ENCODE measurements around the gene USP13.
"Not testable (repeated sequence)": the region's sequence is repeated elsewhere in the genome, so short reads cannot be mapped to it uniquely, and the experiment has no call there.

Gene USP13

GRCh38 chr3:179735321-179735720, 82.5 kb downstream of the USP13 start:
- DNase-seq, result no peak

DNA sequence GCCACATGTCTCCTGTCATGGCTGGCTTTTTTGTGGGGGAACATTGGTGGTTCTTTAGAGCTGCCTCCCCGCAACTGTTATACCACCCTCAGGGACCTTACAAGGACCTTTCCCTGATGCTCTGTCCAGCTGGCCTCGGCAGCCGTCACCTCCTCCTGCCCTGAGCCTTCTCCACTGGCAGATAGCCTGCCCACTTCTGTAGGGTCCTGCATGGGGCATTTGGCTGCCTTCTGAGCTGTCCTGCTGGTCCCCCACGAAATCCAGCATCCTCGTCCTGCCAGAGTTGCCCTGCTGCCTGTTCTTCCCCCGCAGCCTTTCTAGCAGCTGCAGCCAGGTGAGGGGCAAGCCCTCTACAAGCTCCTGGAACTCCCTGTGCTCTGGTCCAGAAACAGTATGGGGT, 86.2 kb downstream of the USP13 start:
- DNase-seq, result no peak

DNA sequence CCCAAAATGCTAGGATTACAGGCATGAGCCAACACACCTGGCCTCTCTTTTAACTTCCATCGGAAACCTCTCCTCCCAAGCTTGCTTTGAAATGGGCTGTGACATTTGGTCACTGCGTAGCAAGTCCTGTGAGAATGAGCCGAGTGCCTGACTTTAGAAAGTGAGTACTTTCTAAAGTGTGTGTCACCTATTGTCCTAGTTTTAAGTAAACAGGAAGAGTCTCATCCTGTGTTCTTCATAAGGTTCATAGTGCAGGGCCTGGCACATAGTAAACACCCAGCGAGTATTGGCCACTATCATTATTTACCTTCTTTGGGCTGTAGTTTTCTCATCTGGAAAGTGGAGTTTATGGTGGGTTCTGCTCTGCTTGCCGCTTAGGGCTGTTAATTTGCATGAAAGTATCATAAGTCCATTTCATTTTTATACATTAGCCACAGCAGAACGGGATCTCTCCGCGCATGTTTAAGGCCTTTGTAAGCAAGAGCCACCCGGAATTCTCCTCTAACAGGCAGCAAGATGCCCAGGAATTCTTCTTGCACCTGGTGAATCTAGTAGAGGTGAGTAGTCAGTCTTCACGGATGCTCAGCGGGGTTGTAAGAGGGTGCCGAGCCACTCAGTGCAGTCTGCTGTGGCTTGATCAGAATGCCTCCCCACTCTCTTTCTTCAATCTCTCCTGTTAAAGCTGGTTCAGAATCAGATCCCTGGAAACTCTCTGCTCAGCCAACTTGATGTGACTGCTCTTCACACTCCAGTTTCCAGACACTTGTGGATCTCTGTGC, 87.2 kb downstream of the USP13 start:
- no peak for DNase-seq

GRCh38 chr3:179743913-179744312, 91.1 kb downstream of the USP13 start:
- no peak for DNase-seq

DNA sequence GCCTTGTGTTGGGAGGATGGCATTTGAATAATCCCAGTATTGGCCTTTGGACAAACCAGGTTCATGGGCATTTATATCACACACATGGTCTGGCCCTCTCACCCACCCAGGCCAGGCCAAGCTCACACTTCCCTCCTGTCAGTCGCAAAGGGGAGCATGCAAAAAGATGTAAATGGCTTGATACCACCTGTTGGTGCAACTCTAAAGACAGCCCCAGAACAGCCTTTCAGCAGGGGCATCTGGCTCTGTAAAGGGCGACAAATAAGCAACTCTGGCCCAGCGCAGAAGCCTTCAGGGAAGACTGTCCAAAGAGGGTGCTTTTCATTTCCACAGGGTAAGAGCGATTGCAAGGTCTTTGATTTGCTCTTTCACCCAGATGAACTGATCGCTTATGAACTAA, 91.8 kb downstream of the USP13 start:
- DNase-seq, result no peak

DNA sequence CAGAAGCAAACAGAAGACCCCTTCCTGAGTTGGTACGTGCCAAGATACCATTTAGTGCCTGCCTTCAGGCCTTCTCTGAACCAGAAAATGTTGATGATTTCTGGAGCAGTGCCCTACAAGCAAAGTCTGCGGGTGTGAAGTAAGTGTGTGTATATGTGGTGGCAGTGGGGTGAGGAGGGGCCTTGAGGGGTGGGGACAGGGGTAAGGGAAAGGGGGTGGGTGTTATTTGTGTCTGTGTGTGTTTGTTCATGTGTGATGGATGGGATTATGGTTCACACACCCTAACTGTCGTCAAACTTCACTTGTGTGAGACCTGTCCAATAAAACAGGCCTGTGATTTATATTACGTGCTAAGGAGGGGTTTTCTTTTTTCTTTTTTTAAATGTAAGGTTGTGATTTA, 92.2 kb downstream of the USP13 start:
- DNase-seq, result no peak

GRCh38 chr3:179745716-179746115, 92.9 kb downstream of the USP13 start:
- no peak for DNase-seq

DNA sequence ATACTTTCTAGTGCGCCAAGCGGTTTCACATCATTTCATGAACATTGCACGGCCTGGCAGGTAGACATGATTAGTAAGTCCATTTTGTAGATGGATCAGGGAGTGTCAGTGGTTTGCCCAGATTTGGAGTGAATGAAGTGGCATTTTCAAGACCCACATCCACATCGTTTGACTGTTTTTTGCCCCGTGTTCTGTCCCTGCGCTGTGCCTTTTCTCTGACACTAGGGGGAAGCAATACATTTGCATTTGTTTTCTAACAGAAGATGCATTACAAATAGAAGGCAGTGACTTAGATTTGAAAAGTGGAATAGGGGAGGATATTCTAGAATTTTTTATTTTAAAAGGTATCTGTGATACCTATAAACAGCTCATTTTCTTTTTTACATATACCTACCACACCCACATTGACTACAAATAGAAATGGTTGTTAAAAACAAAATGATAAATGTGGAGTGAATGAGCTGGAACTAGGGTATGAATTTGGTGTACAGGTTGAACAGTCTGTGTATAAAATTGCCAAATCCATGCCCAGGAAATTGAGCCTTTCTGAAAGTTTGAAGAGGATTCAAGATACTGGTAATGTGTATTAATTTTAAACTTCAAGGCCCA, 98.0 kb downstream of the USP13 start:
- peak in 1 of 2 experiments; percentile 23 for DNase-seq

- DNase-seq, result no peak
Measured at GRCh38 chr3:179760944-179761343, 108.1 kb downstream of the USP13 start.

DNA sequence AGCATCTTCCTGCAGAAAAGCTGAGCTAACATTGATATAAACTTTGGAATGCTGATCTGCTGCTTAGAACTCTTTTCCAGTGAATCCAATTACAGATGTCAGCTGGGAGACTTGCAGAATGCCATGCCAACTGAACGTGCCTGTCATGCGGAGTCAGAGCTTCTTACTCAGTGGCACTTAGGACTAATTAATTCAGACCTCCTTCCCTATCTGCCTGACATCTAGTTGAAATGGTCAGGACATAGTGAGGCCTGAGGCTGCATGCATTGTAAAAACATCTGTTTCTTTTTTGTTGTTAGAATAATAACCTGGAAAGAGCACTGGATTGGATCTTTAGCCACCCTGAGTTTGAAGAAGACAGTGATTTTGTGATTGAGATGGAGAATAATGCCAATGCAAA, 112.6 kb downstream of the USP13 start:
- DNase-seq, result no peak

GRCh38 chr3:179766416-179767133, 113.7 kb downstream of the USP13 start:
- DNase-seq, result no peak

DNA sequence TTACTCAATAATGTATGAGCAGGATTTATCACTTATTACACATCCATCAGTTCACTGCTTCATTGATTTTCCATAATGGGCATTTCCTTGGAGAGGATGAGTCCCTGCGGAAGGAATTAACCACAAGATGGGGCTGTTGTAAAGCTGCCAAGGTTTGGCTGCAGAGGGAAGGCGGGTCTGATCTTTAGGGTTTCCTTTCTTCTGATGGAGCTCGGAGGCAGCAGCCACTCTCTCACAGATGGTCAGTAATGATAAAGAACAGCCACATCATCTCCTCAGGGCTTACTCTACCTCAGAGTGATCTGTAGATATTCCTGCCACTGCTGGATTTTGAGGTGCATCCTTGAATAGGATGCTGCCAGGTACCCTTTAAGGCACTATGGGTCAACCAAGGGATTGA, 115.2 kb downstream of the USP13 start:
- no peak for DNase-seq

DNA sequence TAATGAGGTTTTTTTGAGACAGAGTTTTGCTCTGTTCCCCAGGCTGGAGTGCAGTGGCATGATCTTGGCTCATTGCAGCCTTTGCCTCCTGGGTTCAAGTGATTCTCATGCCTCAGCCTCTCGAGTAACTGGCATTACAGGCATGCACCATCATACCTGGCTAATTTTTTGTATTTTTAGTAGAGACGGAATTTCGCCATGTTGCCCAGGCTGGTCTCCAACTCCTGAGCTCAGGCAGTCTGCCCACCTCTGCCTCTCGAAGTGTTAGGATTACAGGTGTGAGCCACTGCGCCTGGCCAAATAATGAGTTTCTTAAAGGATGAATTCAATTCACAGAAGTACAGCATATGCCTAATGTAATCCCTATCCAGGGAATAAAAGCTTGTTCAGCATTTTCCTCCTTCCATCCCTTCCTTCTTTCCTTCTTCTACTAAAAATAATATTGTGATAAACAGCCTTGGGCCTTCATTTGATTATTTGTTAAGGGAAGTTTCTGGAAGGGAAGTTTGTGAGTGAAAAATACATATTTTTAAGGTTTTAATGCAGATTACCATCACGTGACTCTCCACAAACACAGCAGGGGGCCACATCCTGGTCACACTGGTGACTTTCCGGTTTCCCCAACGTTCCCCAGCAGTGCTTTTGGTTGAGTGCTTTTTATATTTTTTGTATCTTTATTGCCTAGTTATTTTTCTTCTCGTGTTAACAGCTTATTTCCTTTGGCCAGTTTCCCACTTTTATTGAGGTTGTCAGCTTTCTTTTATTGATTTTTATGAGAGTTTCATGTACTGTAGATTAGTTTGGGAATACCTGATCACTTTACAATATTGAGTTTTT, 116.8 kb downstream of the USP13 start:
- DNase-seq, result no peak

- no peak for DNase-seq
Measured at GRCh38 chr3:179771797-179772196, 119.0 kb downstream of the USP13 start.

DNA sequence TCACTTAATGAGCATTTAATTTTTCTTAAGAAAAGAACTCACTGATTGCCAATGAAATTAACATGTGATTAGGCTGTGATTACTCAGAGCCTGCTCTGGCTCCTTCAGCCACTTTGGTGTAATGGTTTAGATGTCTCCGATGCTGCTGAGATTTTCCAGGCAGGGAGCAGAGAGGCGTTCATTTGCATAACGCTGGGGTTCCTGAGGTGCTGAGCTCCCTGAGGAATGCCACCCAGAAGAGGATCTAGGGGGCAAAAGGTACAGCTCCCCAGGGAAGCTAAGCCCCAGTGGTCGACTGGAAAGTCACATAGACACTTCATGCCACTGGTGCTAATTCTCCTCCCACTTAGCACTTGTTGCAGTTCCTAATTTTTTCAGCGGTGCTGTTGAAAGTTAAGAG, 119.5 kb downstream of the USP13 start:
- DNase-seq, result no peak

GRCh38 chr3:179775416-179776122, 122.7 kb downstream of the USP13 start:
- DNase-seq, result no peak

- not testable (repeated sequence) for DNase-seq
Measured at GRCh38 chr3:179782841-179783240, 130.0 kb downstream of the USP13 start.

GRCh38 chr3:179788996-179789395, 136.2 kb downstream of the USP13 start:
- no peak for DNase-seq

DNA sequence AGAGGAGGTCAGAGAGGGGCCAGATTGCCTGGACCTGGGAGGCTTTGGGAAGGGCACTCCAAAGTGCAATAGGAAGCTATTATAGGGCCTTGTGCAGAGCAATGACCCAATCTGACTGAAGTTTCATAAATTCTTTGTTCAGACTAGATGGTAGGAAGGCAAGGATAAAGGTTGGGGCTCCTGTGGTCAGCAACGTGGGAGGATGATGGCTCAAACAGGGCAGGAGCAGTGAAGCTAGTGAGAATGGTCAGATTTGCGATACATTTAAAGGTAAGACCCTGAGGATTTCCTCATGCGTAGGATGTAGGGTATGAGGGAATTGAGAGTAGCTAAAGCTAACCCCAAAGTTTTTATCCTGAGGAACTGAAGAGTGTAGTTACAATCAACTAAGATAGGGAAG, 139.0 kb downstream of the USP13 start:
- DNase-seq, result no peak

DNA sequence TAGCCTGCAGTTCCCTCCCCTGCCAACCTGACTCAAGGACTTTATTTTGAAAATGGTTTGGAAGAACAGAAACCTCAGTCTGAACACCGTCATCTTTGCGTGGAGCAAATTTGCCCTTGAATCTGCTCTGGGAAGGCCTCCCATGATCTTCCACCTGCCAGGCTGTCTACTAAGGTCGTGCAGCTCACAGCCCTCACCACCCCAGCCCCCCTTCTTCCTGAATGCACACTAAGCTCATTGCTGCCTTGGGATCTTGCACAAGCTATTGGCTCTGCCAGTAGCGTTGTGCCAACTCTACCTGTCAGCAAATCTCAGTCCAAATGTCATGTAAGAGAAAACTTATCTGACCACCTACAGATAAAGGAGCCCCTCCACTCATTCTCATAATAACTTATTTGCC, 141.5 kb downstream of the USP13 start:
- no peak for DNase-seq

- no peak for DNase-seq
Measured at GRCh38 chr3:179796421-179796820, 143.6 kb downstream of the USP13 start.

DNA sequence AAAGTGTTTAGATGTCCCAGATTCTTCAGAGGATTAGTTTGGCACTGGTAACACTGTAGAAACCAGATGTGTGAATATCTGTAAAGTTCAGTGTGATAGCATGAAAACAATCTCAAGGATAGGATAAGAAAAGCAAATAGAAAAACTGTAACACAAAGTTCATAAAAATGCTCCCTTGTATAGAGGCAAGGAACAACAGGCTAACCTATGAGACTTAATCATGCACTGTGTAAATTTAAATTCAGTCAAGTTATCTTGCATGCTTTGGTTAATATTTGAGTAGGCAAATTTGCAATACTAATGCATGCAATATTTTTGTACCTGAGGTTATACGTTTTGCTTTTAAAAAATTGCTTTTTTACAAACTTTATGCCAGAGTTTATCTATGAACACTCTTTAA, 144.4 kb downstream of the USP13 start:
- no peak for DNase-seq

DNA sequence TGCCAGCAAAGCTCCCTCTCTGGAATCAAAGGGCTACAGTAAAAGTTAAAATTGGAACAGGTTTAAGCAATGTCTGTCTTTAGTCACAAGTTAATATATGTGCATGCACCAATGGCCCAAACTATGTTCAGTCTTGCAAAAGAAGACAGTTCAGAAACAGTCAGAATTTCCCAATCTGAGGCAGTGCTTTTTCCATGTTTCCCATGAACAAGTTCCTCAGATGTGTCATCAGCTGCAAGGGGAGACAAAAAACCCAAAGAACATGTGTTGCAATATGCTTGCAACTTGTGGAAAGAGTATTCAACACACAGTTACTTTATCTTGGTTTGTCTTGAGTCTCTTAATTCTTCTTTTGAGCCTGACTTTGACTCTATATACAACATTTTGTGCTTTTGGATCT, 148.4 kb downstream of the USP13 start:
- DNase-seq, result no peak
